ENCODE results near the gene NXF2B.
"Not testable (repeated sequence)": the region's sequence is repeated elsewhere in the genome, so short reads cannot be mapped to it uniquely, and the experiment has no call there.

Gene NXF2B

DNA sequence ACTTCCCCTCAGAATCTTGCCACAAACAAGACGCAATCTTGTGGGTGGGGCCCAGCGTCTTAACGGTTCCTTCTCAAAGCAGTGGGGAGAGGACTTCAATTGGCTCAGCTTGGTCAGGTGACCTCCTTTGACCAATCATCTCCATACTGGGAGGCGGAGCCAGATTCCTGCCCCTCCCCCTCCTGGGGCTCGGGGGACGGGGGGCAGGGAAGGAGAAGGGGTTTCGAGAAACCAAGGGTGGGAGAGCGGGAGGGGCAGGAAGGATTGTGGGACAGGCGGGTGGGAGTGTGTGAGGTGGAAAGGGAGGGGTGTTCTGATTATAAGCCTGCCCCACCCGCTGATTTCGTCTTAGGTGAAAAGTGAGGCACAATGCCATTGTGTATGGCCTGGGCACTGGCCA lies at the start of gene NXF2B:
Gene NXF2B (minus strand): TSS at position 101 of the 400 bp plus-strand sequence. CDS start 59,972 bp downstream, outside the sequence.
- DNase-seq, result not testable (repeated sequence)

- DNase-seq, result not testable (repeated sequence)
These were observed 39.0 kb upstream of the NXF2B start for GRCh38 chrX:102478765-102479164.

DNA sequence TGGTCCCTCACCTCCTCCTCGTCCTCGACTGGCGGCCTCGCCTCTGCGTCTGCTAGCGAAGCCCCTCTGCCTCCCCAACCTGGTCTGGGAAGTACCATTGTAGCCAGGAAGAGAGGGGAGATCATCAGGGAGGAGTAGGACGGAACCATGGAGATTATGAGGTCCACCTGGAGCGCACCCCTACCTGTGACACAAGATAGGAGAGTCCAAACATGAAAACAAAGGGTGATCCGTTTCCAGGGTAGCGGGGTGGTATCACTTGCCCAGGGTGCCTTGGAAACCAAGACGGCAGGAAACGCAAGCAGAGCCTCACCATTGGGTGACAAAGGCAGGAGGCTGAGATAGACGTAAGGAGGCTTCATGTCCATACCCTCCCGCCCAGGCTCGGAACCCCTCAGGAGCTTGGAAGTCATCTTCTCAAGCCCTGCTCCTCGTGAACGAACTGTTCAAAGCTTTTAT lies 32.0 kb upstream of the NXF2B start, which contains the start of gene TCP11X2:
Gene TCP11X2 (minus strand): TSS at position 51 of the 459 bp plus-strand sequence.
- DNase-seq, result not testable (repeated sequence)

DNA sequence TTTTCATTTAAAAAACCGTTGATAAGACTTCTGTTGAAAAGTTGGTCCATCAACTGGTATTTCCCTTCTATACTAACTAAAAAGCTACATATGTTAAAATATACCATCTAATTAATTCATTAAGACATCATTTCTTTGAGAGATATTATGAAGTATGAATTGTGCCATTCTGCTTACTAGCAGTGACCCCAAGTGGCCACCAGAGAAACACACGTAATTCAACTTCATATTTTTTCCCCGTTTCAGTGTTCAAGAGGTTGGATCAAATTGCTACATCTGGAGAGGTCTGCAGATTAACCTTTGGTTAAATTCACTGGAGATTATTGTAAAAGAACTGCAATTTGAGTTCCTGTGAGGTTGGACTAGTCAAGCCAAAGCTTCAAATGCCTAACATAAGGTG lies 30.4 kb upstream of the NXF2B start:
- not testable (repeated sequence) for DNase-seq

DNA sequence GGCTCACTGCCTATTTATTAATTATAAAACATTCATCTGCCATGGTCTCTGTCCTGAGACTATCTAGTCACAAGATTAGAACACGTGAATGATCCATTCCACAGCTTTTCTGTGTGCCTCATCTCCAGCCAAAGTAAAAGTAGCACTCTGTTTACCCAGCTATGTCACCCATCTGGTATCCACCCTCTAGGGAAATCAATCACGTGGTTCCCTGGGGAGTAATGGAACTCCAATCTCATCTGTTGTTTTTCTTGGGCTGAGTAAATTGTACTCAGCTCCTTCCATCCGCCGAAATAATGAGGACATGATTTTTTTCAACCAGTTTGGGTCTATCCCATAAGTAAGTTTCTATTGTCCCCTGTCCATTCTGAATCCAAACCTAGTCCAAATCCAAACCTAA lies 18.8 kb upstream of the NXF2B start:
- not testable (repeated sequence) for DNase-seq

DNA sequence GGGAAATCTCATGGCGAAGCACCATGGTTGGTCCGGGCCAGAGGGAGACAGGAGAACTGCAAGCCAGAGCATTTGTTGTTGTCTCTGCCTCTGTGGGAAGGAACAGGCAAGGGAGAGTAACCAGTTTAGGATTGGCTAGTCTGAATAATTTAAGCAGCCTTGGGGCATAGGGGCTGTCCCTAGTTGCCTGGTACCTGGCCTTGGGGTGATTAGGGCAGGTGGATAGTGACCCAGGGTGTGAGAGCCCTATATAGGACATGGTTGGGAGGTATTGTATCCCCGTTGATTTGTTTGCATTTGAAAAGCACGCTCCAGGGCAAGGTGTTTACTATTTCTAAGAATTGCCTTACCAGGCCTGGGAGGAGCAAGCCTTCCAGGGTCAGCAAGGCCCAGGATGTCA lies 25.3 kb downstream of the NXF2B start:
- DNase-seq, result not testable (repeated sequence)

DNA sequence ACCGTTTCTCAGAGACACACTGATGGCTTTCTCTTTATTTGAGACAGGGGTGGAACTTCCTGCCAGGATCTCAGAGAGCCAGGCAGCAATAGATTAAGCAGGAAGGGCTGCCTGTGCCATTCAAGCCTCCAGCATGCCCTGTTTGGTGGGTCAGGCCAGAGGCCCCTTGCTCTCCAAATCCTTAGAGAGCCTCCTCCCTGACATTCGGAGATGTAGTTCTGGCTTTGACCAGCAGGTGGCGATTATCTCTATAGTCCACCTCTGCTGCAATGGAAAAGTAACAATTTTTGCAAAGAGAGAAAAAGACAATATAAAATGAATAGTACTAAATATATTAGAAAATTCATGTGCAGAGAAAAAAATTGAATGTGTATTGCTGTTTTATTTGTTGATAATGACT lies 93.9 kb downstream of the NXF2B start:
- DNase-seq, result peak; percentile 63

- peak; percentile 0 for DNase-seq
These were observed 97.9 kb downstream of the NXF2B start for GRCh38 chrX:102341867-102342266.

DNA sequence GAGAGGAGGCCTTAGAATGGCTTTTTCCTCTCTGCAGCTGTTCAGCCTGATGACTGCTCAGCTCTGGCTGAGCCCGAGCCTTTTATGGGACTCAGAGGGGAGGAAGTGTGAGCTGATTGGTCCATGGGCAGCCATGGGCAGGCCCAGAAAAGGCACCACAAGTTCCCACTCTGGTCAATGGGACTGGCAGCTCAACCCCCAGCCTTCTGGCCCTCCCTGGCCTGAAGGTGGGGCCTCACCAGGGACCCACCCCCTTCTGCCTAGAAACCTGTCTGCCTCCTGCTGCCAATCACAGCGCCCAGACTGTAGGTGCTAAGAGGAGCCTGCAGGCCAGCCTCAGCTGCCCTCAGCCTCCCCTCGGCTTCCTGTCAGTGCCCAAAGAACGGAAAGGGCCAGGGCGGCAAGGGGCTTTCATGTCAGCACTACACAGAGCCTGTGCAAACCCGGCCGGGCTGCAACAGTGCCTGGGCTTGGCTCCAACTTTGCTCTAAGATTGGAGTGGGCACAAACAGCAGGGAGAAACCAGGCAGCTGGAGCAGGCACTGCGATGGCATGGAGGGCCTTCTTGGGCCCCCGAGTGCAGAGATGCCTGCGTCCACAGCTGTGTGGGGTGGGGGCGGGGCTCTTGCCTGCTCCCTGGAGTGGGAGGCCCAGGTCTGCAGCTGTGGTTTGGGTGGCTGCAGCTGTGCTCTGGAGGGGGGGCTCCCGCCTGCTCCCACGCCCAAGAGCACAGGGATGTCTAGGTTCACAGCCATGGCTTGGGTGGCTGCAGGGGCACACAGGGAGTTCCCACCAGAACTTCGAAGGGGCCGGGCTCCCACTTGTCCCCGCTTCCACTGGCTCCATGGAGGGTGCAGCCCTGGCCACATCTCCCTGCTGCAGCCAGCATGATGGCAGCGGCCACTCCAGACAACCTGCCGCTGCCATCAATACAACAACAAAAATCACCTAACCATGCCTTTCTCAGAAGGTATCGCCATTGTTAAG lies 100.2 kb downstream of the NXF2B start:
- no peak for DNase-seq

- DNase-seq, result no peak
These were observed 101.6 kb downstream of the NXF2B start for GRCh38 chrX:102338162-102338561.
